Endothelial cell of umbilical vein (primary cell): ENCODE results near the gene GPR32. TPM values are rescaled to one million over a fixed set of nuclear protein-coding genes. Genes with fewer than 3 reads are reported as not detected.

Experiments used
- BruUV-seq: library from RNA; stranded (reverse); fragments of 400-500 nt; replicated peaks from 2 replicates; lab custom pipeline; 2021; lab: Mats Ljungman, UMichigan
- CTCF ChIA-PET: fragments of 300-600, 350-600 bp; sonication (Branson Sonifier 250); formaldehyde crosslinking; loops from one replicate; lab custom pipeline; 2021; ENCODE audit warnings: antibody characterized with exemption, inconsistent platforms; lab: Charles Lee
- POLR2A ChIA-PET: fragments of 300-600, 350-600 bp; sonication (Branson Sonifier 250); formaldehyde crosslinking; loops from one replicate; lab custom pipeline; 2021; ENCODE audit warnings: antibody characterized with exemption, inconsistent platforms; lab: Charles Lee
- DNase-seq: peaks from one replicate; pipeline ENCODE4 v3.0.0-alpha.2; 2011; ENCODE audit warnings: low read depth, low spot score
- FAIRE-seq: peaks from 2 replicates; lab custom pipeline; 2011; peaks lifted over from hg19 to GRCh38; lab: Jason Lieb, UNC
- H2AFZ ChIP-seq: 2 replicates; pipeline ENCODE4 v1.6.0; 2012; ENCODE audit warnings: low read depth, low read length, control low read depth, inconsistent platforms
- H3K27ac ChIP-seq: 2 replicates; pipeline ENCODE4 v1.5.1; 2011; ENCODE audit warnings: low read depth, mild to moderate bottlenecking, control low read depth, low read length, moderate library complexity; ENCODE audit not compliant: insufficient read depth
- H3K27me3 ChIP-seq, 2 experiments: 2 replicates each; pipeline versions ENCODE4 v1.6.0 to v1.6.1; 2011; ENCODE audit warnings: low read length in 2 of 2, mixed read lengths in 1 of 2; ENCODE audit not compliant: control insufficient read depth in 2 of 2, insufficient read depth in 2 of 2
- H3K36me3 ChIP-seq, 2 experiments: 2 replicates in 1 of 2; 3 replicates in 1 of 2; pipeline ENCODE4 v1.5.1; 2011; ENCODE audit warnings: low read length in 2 of 2, mild to moderate bottlenecking in 1 of 2, moderate library complexity in 1 of 2; ENCODE audit not compliant: control insufficient read depth in 2 of 2, insufficient read depth in 2 of 2; ENCODE audit errors: extremely low read depth in 1 of 2
- H3K4me1 ChIP-seq: 3 replicates; pipeline ENCODE4 v1.5.1; 2011; ENCODE audit warnings: mild to moderate bottlenecking, low read length; ENCODE audit not compliant: control insufficient read depth, insufficient read depth; ENCODE audit errors: extremely low read depth
- H3K4me2 ChIP-seq: 2 replicates; pipeline ENCODE4 v1.6.1; 2011; ENCODE audit warnings: low read length, control low read depth, mixed read lengths; ENCODE audit not compliant: insufficient read depth
- H3K4me3 ChIP-seq, 3 experiments: fragments of 200-600 bp in 1 of 3; sonication (generic), shearing (Covaris generic) in 1 of 3; replicated peaks in 1 of 3; 2 replicates each; pipeline ENCODE4 v1.5.1; 2011 to 2016; ENCODE audit warnings: control low read depth in 3 of 3, low read length in 3 of 3, mild to moderate bottlenecking in 2 of 3, inconsistent platforms in 1 of 3, low read depth in 1 of 3, moderate library complexity in 1 of 3; ENCODE audit not compliant: insufficient read depth in 1 of 3
- H3K79me2 ChIP-seq: 2 replicates; pipeline ENCODE4 v1.6.0; 2012; ENCODE audit warnings: low read length, inconsistent platforms; ENCODE audit not compliant: control insufficient read depth, insufficient read depth
- H3K9ac ChIP-seq: replicated peaks from 2 replicates; pipeline ENCODE3; 2011; ENCODE audit warnings: low read length, control low read depth; ENCODE audit not compliant: insufficient read depth; ENCODE audit errors: extremely low read depth
- H3K9me1 ChIP-seq: replicated peaks from 3 replicates; pipeline ENCODE4 v1.6.0; 2011; ENCODE audit warnings: mild to moderate bottlenecking, low read length; ENCODE audit not compliant: control insufficient read depth, insufficient read depth; ENCODE audit errors: extremely low read depth
- H3K9me3 ChIP-seq: replicated peaks from 2 replicates; pipeline ENCODE4 v1.5.1; 2012; ENCODE audit warnings: low read length, inconsistent platforms; ENCODE audit not compliant: control insufficient read depth, insufficient read depth
- H4K20me1 ChIP-seq: replicated peaks from 2 replicates; pipeline ENCODE3; 2011; ENCODE audit warnings: mild to moderate bottlenecking, low read length; ENCODE audit not compliant: control insufficient read depth, insufficient read depth; ENCODE audit errors: extremely low read depth
- CTCF ChIP-seq, 2 donors: IDR thresholded peaks; 1 replicate in 1 of 2; 2 replicates in 1 of 2; pipeline ENCODE4 v1.5.1; 2011; ENCODE audit warnings: low read length in 2 of 2, mild to moderate bottlenecking in 2 of 2, moderate library complexity in 2 of 2, control low read depth in 1 of 2, inconsistent platforms in 1 of 2, low read depth in 1 of 2; ENCODE audit not compliant: insufficient read depth in 1 of 2; ENCODE audit errors: extremely low read depth in 1 of 2
- EZH2 ChIP-seq: IDR thresholded peaks from 2 replicates; pipeline ENCODE4 v1.6.1; 2012; ENCODE audit warnings: borderline replicate concordance, low read depth, mild to moderate bottlenecking, moderate library complexity, low read length, inconsistent platforms; ENCODE audit not compliant: severe bottlenecking
- FOS ChIP-seq: IDR thresholded peaks from 2 replicates; pipeline ENCODE4 v1.6.1; 2011; ENCODE audit warnings: mild to moderate bottlenecking, low read length, moderate library complexity, borderline replicate concordance; ENCODE audit not compliant: insufficient read depth
- GATA2 ChIP-seq: IDR thresholded peaks from 2 replicates; pipeline ENCODE4 v1.7.0; 2011; ENCODE audit warnings: low read depth, mild to moderate bottlenecking, moderate library complexity, mixed read lengths, low read length; ENCODE audit not compliant: insufficient read length, insufficient read depth
- JUN ChIP-seq: IDR thresholded peaks from 2 replicates; pipeline ENCODE4 v1.6.1; 2011; ENCODE audit warnings: borderline replicate concordance, low read depth; ENCODE audit not compliant: insufficient read length, insufficient read depth
- MAX ChIP-seq: IDR thresholded peaks from 2 replicates; pipeline ENCODE4 v1.6.1; 2011; ENCODE audit not compliant: insufficient read depth, insufficient read length
- MYC ChIP-seq: IDR thresholded peaks from one replicate; pipeline ENCODE4 v1.6.1; 2011; ENCODE audit warnings: mild to moderate bottlenecking, low read depth, low read length
- POLR2A ChIP-seq: IDR thresholded peaks from 2 replicates; pipeline ENCODE4 v1.6.1; 2012; ENCODE audit warnings: low read depth, mild to moderate bottlenecking, control low read depth, low read length
- POLR2AphosphoS5 ChIP-seq: IDR thresholded peaks from 2 replicates; pipeline ENCODE4 v1.6.1; 2012; ENCODE audit warnings: low read depth, mild to moderate bottlenecking, control low read depth, low read length, moderate library complexity; ENCODE audit not compliant: insufficient read depth
- dilution Hi-C: fragments of 300-500 bp; cut with MboI; formaldehyde crosslinking; loops from one replicate; pipeline ENCODE4 v1.15.0; 2019; ENCODE audit warnings: low sequenced_read_pairs; ENCODE audit not compliant: extremely low pct_ligation_motif_present
- intact Hi-C: fragments of 100-400 bp; cut with micrococcal nuclease; formaldehyde crosslinking; loops from one replicate; pipeline ENCODE4 v1.10.0; 2022
- polyA plus RNA-seq, 4 experiments: library from polyadenylated mRNA; depleted of rRNA in 3 of 4; stranded (reverse) in 3 of 4; unstranded in 1 of 4; fragments of >200 nt; gene quantifications; 2 replicates each; pipeline versions ENCODE4 v1.2.1 to v1.2.3, GENCODE V29; 2011 to 2012; ENCODE audit warnings: missing spikeins in 1 of 4
- total RNA-seq: library from RNA; stranded (reverse); gene quantifications from 2 replicates; pipeline ENCODE4 v1.2.3, GENCODE V29; 2021

The GPR32 gene
- total and polyA plus RNA-seq, 2 donors (not counting 3 experiments of a cell fraction or from before 2014, with no cell fraction given) = not detected

GRCh38 chr19:50736338-50736737 is 33.9 kb upstream of the GPR32 start:
- no peak for FAIRE-seq
- no peaks in the 10 kb centered on the region for H3K79me2 ChIP-seq

More at GRCh38 chr19:50736338-50736737, 33.9 kb upstream of the GPR32 start:
- no TSS peak for BruUV-seq
- Histone ChIP-seq H3K27me3 (peaks cover 6 to 11% of the 10 kb centered on the region in 2 experiments), H3K9ac (no peak overlapping the region), H3K36me3 (no peaks in the 10 kb centered on the region), H2AFZ (no peak overlapping the region), H3K4me1 (peaks cover 4% of the 10 kb centered on the region), H4K20me1 (no peaks in the 10 kb centered on the region), H3K27ac (no peak overlapping the region), H3K9me3 (no peaks in the 10 kb centered on the region), H3K4me2 (no peak overlapping the region), H3K4me3 (no peak overlapping the region), H3K9me1 (no peaks in the 10 kb centered on the region)
- intact Hi-C loops = no loop called here
- ChIA-PET POLR2A (no interaction called here), CTCF (no interaction called here)
- no peak for TF ChIP-seq POLR2AphosphoS5
- TF ChIP-seq MYC = no peak
- TF ChIP-seq POLR2A = no peak
- TF ChIP-seq CTCF (IDR thresholded peaks at IDR 0.05; ENCODE audit: extremely low read depth in 1 of 2, insufficient read depth in 1 of 2, low read depth in 1 of 2, low read length in 2 of 2) = no peak
- TF ChIP-seq FOS = no peak
- no peak for TF ChIP-seq EZH2
- no peak for TF ChIP-seq MAX
- TF ChIP-seq GATA2 = no peak
- TF ChIP-seq JUN = no peak
- dilution Hi-C loops = no loop called here
- DNase-seq = no peak
